Peyer's patch (tissue), 4 donors: Measurements from ENCODE around the gene MCAT. TPM values are rescaled to one million over a fixed set of nuclear protein-coding genes. Genes with fewer than 3 reads are reported as not detected.

ENCODE experiments used
- DNase-seq, 3 donors: peaks; one replicate each; pipeline ENCODE4 v3.0.0-alpha.2; 2017 to 2019
- H3K27ac ChIP-seq, 4 donors: fragments of 200-600 bp; sonication (generic); one replicate each; pipeline ENCODE4 v1.5.1; 2016 to 2019
- H3K27me3 ChIP-seq, 2 donors: fragments of 200-600 bp; sonication (generic); one replicate each; pipeline ENCODE4 v1.5.1; 2019
- H3K36me3 ChIP-seq, 3 donors: fragments of 200-600 bp; sonication (generic); one replicate each; pipeline ENCODE4 v1.5.1; 2016 to 2019
- H3K4me1 ChIP-seq, 4 donors: fragments of 200-600 bp; sonication (generic); one replicate each; pipeline ENCODE4 v1.5.1; 2016 to 2019
- H3K4me3 ChIP-seq, 4 donors: fragments of 200-600 bp; sonication (generic); 1 replicate in 3 of 4; 2 replicates in 1 of 4; pipeline ENCODE4 v1.5.1; 2016 to 2019; ENCODE audit warnings: mild to moderate bottlenecking in 1 of 4
- H3K9me3 ChIP-seq, 4 donors: fragments of 200-600 bp; sonication (generic); one replicate each; pipeline ENCODE4 v1.5.1; 2016 to 2019; ENCODE audit warnings: mild to moderate bottlenecking in 1 of 4
- CTCF ChIP-seq, 6 experiments: fragments of 450-650 bp in 4 of 6; fragments of 200-600 bp in 2 of 6; sonication (generic) in 1 of 6; IDR thresholded peaks; one replicate each; pipeline ENCODE4 v1.5.1; 2017 to 2019; ENCODE audit warnings: antibody characterized with exemption in 6 of 6, mild to moderate bottlenecking in 3 of 6, moderate library complexity in 1 of 6
- POLR2A ChIP-seq, 2 donors: fragments of 450-650 bp; IDR thresholded peaks; one replicate each; pipeline ENCODE4 v1.5.1; 2017; ENCODE audit warnings: antibody characterized with exemption in 2 of 2, mild to moderate bottlenecking in 2 of 2, moderate library complexity in 2 of 2
- total RNA-seq, 4 donors: library from RNA; depleted of rRNA; stranded (reverse); fragments of >200 nt; gene quantifications; one replicate each; pipeline ENCODE4 v1.1.0, GENCODE V29; 2016

Gene MCAT
- total RNA-seq, 4 donors from 2014 or later = 9.1 to 28.5 (median 15.1) TPM

- peak in 2 of 3 donors; percentile 40 to 72 for DNase-seq
- Histone ChIP-seq H3K36me3 (no peaks in the 10 kb centered on the region), H3K4me3 (no peak overlapping the region), H3K27me3 (no peaks in the 10 kb centered on the region), H3K9me3 (no peaks in the 10 kb centered on the region), H3K4me1 (peaks cover 0 to 6% (median 0%) of the 10 kb centered on the region in 4 donors), H3K27ac (peak overlapping the region in 1 of 4 donors; percentile 78)
- TF ChIP-seq CTCF (IDR thresholded peaks at IDR 0.05) (peak in 4 of 6 experiments; percentile 25 to 53 (median 46)), POLR2A (IDR thresholded peaks at IDR 0.05) (no peak)
Measured at GRCh38 chr22:43090130-43090789, 52.9 kb downstream of the MCAT start.

- H3K27ac ChIP-seq = peak within 1 kb of the TSS; percentile 33 to 88 (median 76)
- peaks cover 0 to 6% (median 0%) of the 10 kb centered on the region in 4 donors for H3K4me1 ChIP-seq
- H3K9me3 ChIP-seq = no peaks in the 10 kb centered on the region
- DNase-seq = peak; percentile 86 to 95 (median 95)
- H3K36me3 ChIP-seq = no peaks in the 10 kb centered on the region
- TF ChIP-seq POLR2A (IDR thresholded peaks at IDR 0.05) (peak; percentile 33 to 44), CTCF (IDR thresholded peaks at IDR 0.05) (peak in 3 of 6 experiments; percentile 16 to 28 (median 25))
- H3K4me3 ChIP-seq = peak within 1 kb of the TSS; percentile 69 to 90 (median 77)
- no peaks in the 10 kb centered on the region for H3K27me3 ChIP-seq
Measured at GRCh38 chr22:43088984-43089717, 54.0 kb downstream of the MCAT start, which contains the start of gene TTLL1. Gene TTLL1 (minus strand): TSS chr22:43089391. CDS start chr22:43075586, 13,805 bp downstream.

- no peaks in the 10 kb centered on the region for H3K36me3 ChIP-seq
Measured at GRCh38 chr22:43088627-43088983, 54.6 kb downstream of the MCAT start.

GRCh38 chr22:43085658-43086606 lies 57.3 kb downstream of the MCAT start:
- Histone ChIP-seq H3K4me3 (no peak overlapping the region), H3K36me3 (no peaks in the 10 kb centered on the region), H3K4me1 (peaks cover 0 to 6% (median 0%) of the 10 kb centered on the region in 4 donors), H3K27ac (peak overlapping the region in 3 of 4 donors; percentile 17 to 40 (median 31)), H3K27me3 (no peaks in the 10 kb centered on the region), H3K9me3 (no peaks in the 10 kb centered on the region)
- no peak for DNase-seq
- TF ChIP-seq POLR2A (IDR thresholded peaks at IDR 0.05) (peak in 1 of 2 donors; percentile 12), CTCF (IDR thresholded peaks at IDR 0.05) (no peak)

More at GRCh38 chr22:43088627-43088983, 54.6 kb downstream of the MCAT start:
- peak overlapping the region; percentile 69 to 90 (median 77) for H3K4me3 ChIP-seq
- DNase-seq = no peak
- TF ChIP-seq POLR2A (IDR thresholded peaks at IDR 0.05) (no peak), CTCF (IDR thresholded peaks at IDR 0.05) (no peak)
- H3K27ac ChIP-seq = peak overlapping the region; percentile 33 to 88 (median 76)
- H3K4me1 ChIP-seq = peaks cover 0 to 6% (median 0%) of the 10 kb centered on the region in 4 donors
- no peaks in the 10 kb centered on the region for H3K27me3 ChIP-seq
- H3K9me3 ChIP-seq = no peaks in the 10 kb centered on the region

Other genes starting within 250 kb of the MCAT start
- gene PACSIN2, start 128.2 kb downstream of the MCAT start, total RNA-seq = 100 to 1,000 TPM in 3 of 4 donors, 10 to 100 TPM in 1; 58.0 to 149 (median 110) TPM
- gene TTLL1, start 54.0 kb downstream of the MCAT start, total RNA-seq = 1 to 10 TPM; 1.7 to 5.0 (median 3.5) TPM
- 10 to 100 TPM in 2 of 4 donors, 1 to 10 TPM in 1, not detected in 1; 7.4 to 16.5 (median 15.6) TPM for gene BIK, start 32.6 kb downstream of the MCAT start, total RNA-seq
- 100 to 1,000 TPM; 220 to 304 (median 270) TPM for gene TSPO, start 8.2 kb upstream of the MCAT start, total RNA-seq
- 10 to 100 TPM; 34.7 to 77.8 (median 58.2) TPM for gene TTLL12, start 43.7 kb upstream of the MCAT start, total RNA-seq
- gene SCUBE1, start 200.0 kb upstream of the MCAT start, total RNA-seq = 10 to 100 TPM in 2 of 4 donors, 1 to 10 TPM in 2; 1.6 to 47.9 (median 7.9) TPM